Osteoblast (primary cell): ENCODE results near the gene CD2. TPM values are rescaled to one million over a fixed set of nuclear protein-coding genes. Genes with fewer than 3 reads are reported as not detected.

Experiments used
- DNase-seq: peaks from one replicate; pipeline ENCODE4 v3.0.0; 2011; ENCODE audit warnings: low spot score, mixed read lengths; ENCODE audit not compliant: insufficient read length; ENCODE audit errors: missing footprints
- H2AFZ ChIP-seq: 2 replicates; pipeline ENCODE4 v1.6.0; 2011; ENCODE audit warnings: mild to moderate bottlenecking, low read length
- H3K27ac ChIP-seq: 2 replicates; pipeline ENCODE4 v1.5.1; 2011; ENCODE audit warnings: mild to moderate bottlenecking, low read depth, low read length, moderate library complexity
- H3K27me3 ChIP-seq: 2 replicates; pipeline ENCODE4 v1.6.0; 2012; ENCODE audit warnings: mild to moderate bottlenecking, control low read depth, inconsistent platforms, low read length, moderate library complexity; ENCODE audit not compliant: insufficient read depth
- H3K36me3 ChIP-seq: 2 replicates; pipeline ENCODE4 v1.5.1; 2011; ENCODE audit warnings: mild to moderate bottlenecking, low read length, control low read depth, moderate library complexity; ENCODE audit not compliant: insufficient read depth
- H3K4me1 ChIP-seq: 2 replicates; pipeline ENCODE4 v1.5.1; 2011; ENCODE audit warnings: mild to moderate bottlenecking, low read length, control low read depth, moderate library complexity; ENCODE audit not compliant: insufficient read depth
- H3K4me2 ChIP-seq: 2 replicates; pipeline ENCODE4 v1.6.0; 2011; ENCODE audit warnings: mild to moderate bottlenecking, low read length; ENCODE audit not compliant: insufficient read depth
- H3K4me3 ChIP-seq: fragments of 200-600 bp; sonication (generic); 3 replicates; pipeline ENCODE4 v1.5.1; 2012; ENCODE audit warnings: mild to moderate bottlenecking, low read length, inconsistent platforms; ENCODE audit not compliant: insufficient read depth
- H3K79me2 ChIP-seq: 2 replicates; pipeline ENCODE4 v1.6.0; 2012; ENCODE audit warnings: mild to moderate bottlenecking, low read length, control low read depth, inconsistent platforms; ENCODE audit not compliant: insufficient read depth
- H3K9me3 ChIP-seq: 2 replicates; pipeline ENCODE4 v1.5.1; 2011; ENCODE audit warnings: low read depth, low read length, control low read depth
- H4K20me1 ChIP-seq: 2 replicates; pipeline ENCODE4 v1.6.0; 2012; ENCODE audit warnings: mild to moderate bottlenecking, low read length, control low read depth; ENCODE audit not compliant: insufficient read depth
- CTCF ChIP-seq: IDR thresholded peaks from 2 replicates; pipeline ENCODE4 v1.5.1; 2011; ENCODE audit warnings: mild to moderate bottlenecking, low read depth, low read length, moderate library complexity; ENCODE audit errors: extremely low read depth
- total RNA-seq: library from RNA; depleted of rRNA; stranded (reverse); fragments of >200 nt; gene quantifications from 2 replicates; pipeline ENCODE4 v1.2.3, GENCODE V29; 2012

The CD2 gene
- total RNA-seq, 1 donor: not detected

- Histone ChIP-seq H3K27me3 (no peaks in the 10 kb centered on the region), H3K4me1 (peaks cover 10% of the 10 kb centered on the region), H2AFZ (no peak overlapping the region), H3K27ac (no peak overlapping the region), H3K9me3 (no peaks in the 10 kb centered on the region), H3K79me2 (no peaks in the 10 kb centered on the region), H3K4me3 (no peak overlapping the region), H3K4me2 (no peak overlapping the region), H3K36me3 (no peaks in the 10 kb centered on the region), H4K20me1 (no peaks in the 10 kb centered on the region)
- DNase-seq: no peak
- no peak for TF ChIP-seq CTCF
These were observed 21.0 kb downstream of the CD2 start for GRCh38 chr1:116775116-116775752.

- Histone ChIP-seq H3K27ac (no peak overlapping the region), H3K36me3 (no peaks in the 10 kb centered on the region), H2AFZ (no peak overlapping the region), H3K27me3 (no peaks in the 10 kb centered on the region), H3K79me2 (no peaks in the 10 kb centered on the region), H3K4me3 (no peak overlapping the region), H4K20me1 (no peaks in the 10 kb centered on the region), H3K9me3 (no peaks in the 10 kb centered on the region), H3K4me1 (peaks cover 10% of the 10 kb centered on the region), H3K4me2 (peak overlapping the region; percentile 54)
- TF ChIP-seq CTCF: no peak
- DNase-seq: peak; percentile 79
These were observed 23.9 kb downstream of the CD2 start for GRCh38 chr1:116777831-116778830.

- Histone ChIP-seq H3K79me2 (no peaks in the 10 kb centered on the region), H3K4me2 (no peak overlapping the region), H3K27me3 (peaks cover 3% of the 10 kb centered on the region), H3K4me1 (peaks cover 10% of the 10 kb centered on the region), H3K36me3 (no peaks in the 10 kb centered on the region), H3K9me3 (no peaks in the 10 kb centered on the region), H4K20me1 (no peaks in the 10 kb centered on the region), H3K4me3 (no peak overlapping the region), H3K27ac (no peak overlapping the region), H2AFZ (no peak overlapping the region)
- DNase-seq: no peak
- TF ChIP-seq CTCF: no peak
These were observed 26.8 kb downstream of the CD2 start for GRCh38 chr1:116781034-116781433.

GRCh38 chr1:116785006-116785405, 30.8 kb downstream of the CD2 start:
- Histone ChIP-seq H3K4me3 (no peak overlapping the region), H3K27me3 (peaks cover 3% of the 10 kb centered on the region), H3K79me2 (no peaks in the 10 kb centered on the region), H3K27ac (no peak overlapping the region), H3K36me3 (no peaks in the 10 kb centered on the region), H3K4me2 (no peak overlapping the region), H3K9me3 (no peaks in the 10 kb centered on the region), H2AFZ (no peak overlapping the region), H3K4me1 (no peaks in the 10 kb centered on the region), H4K20me1 (no peaks in the 10 kb centered on the region)
- DNase-seq: no peak
- TF ChIP-seq CTCF: no peak
